Naive thymus-derived CD4-positive, alpha-beta T cell (primary cell): ENCODE data around the gene PDE9A. TPM values are rescaled to one million over a fixed set of nuclear protein-coding genes. Genes with fewer than 3 reads are reported as not detected.

Experiments
- ATAC-seq: fragments of 150-1000 bp; cut with Tn5 transposase; 2 replicates; pipeline ENCODE4 v1.10.0; 2021; ENCODE audit warnings: mild to moderate bottlenecking, moderate library complexity
- CTCF ChIA-PET: fragments of 350-600 bp; sonication (Branson Sonifier 250); formaldehyde crosslinking; loops from one replicate; lab custom pipeline; 2021; ENCODE audit warnings: antibody characterized with exemption; lab: Charles Lee
- POLR2A ChIA-PET: fragments of 350-600 bp; sonication (Branson Sonifier 250); formaldehyde crosslinking; loops from one replicate; lab custom pipeline; 2021; ENCODE audit warnings: antibody characterized with exemption, inconsistent platforms; lab: Charles Lee
- DNase-seq, 9 donors: peaks; one replicate each; pipeline versions ENCODE4 v3.0.0 to v3.0.0-alpha.2; 2020 to 2022; ENCODE audit warnings: mixed read lengths in 1 of 9
- H3K27ac ChIP-seq: one replicate; pipeline ENCODE4 v1.7.0; 2013; ENCODE audit warnings: mild to moderate bottlenecking, low read depth, low read length, moderate library complexity
- H3K27me3 ChIP-seq, 2 donors: one replicate each; pipeline ENCODE4 v1.7.0; 2013; ENCODE audit warnings: low read length in 2 of 2, mild to moderate bottlenecking in 2 of 2, moderate library complexity in 2 of 2; ENCODE audit not compliant: control insufficient read depth in 2 of 2, insufficient read depth in 2 of 2
- H3K36me3 ChIP-seq, 3 experiments: 1 replicate in 2 of 3; 2 replicates in 1 of 3; pipeline ENCODE4 v1.7.0; 2013; ENCODE audit warnings: low read length in 3 of 3, mild to moderate bottlenecking in 3 of 3, moderate library complexity in 1 of 3; ENCODE audit not compliant: insufficient read depth in 3 of 3, control insufficient read depth in 2 of 3
- H3K4me1 ChIP-seq, 2 donors: one replicate each; pipeline ENCODE4 v1.7.0; 2013; ENCODE audit warnings: low read length in 2 of 2, mild to moderate bottlenecking in 2 of 2, moderate library complexity in 1 of 2; ENCODE audit not compliant: control insufficient read depth in 2 of 2, insufficient read depth in 2 of 2
- H3K4me3 ChIP-seq: 2 replicates; pipeline ENCODE4 v1.7.0; 2013; ENCODE audit warnings: mild to moderate bottlenecking, low read length
- H3K9me3 ChIP-seq, 3 experiments: 1 replicate in 2 of 3; 2 replicates in 1 of 3; pipeline ENCODE4 v1.7.0; 2013; ENCODE audit warnings: low read length in 3 of 3; ENCODE audit not compliant: control insufficient read depth in 2 of 3
- H3K27ac Mint-ChIP-seq, 9 donors: one replicate each; pipeline ENCODE4 v1.8.0; 2020 to 2022; ENCODE audit warnings: mixed read lengths in 9 of 9, mild to moderate bottlenecking in 8 of 9, moderate library complexity in 5 of 9, inconsistent platforms in 2 of 9
- H3K27me3 Mint-ChIP-seq, 5 donors: one replicate each; pipeline ENCODE4 v1.8.0; 2021 to 2022; ENCODE audit warnings: mixed read lengths in 5 of 5, mild to moderate bottlenecking in 1 of 5
- H3K36me3 Mint-ChIP-seq, 5 donors: one replicate each; pipeline ENCODE4 v1.8.0; 2020 to 2022; ENCODE audit warnings: mixed read lengths in 5 of 5, mild to moderate bottlenecking in 3 of 5, inconsistent platforms in 1 of 5
- H3K4me1 Mint-ChIP-seq, 7 donors: one replicate each; pipeline ENCODE4 v1.8.0; 2020 to 2022; ENCODE audit warnings: mixed read lengths in 7 of 7, mild to moderate bottlenecking in 3 of 7, inconsistent platforms in 1 of 7
- H3K4me3 Mint-ChIP-seq, 10 donors: one replicate each; pipeline ENCODE4 v1.8.0; 2020 to 2022; ENCODE audit warnings: mild to moderate bottlenecking in 10 of 10, mixed read lengths in 10 of 10, moderate library complexity in 6 of 10, inconsistent platforms in 2 of 10
- H3K9me3 Mint-ChIP-seq, 11 donors: one replicate each; pipeline ENCODE4 v1.8.0; 2020 to 2022; ENCODE audit warnings: mixed read lengths in 11 of 11, mild to moderate bottlenecking in 4 of 11, inconsistent platforms in 1 of 11, moderate library complexity in 1 of 11
- intact Hi-C, 2 donors: fragments of 100-400 bp; cut with micrococcal nuclease; formaldehyde crosslinking; loops; one replicate each; pipeline ENCODE4 v1.15.1; 2023
- polyA plus RNA-seq, 2 donors: library from polyadenylated mRNA; unstranded; fragments of 300-500 nt; fragmentation: Illumina TruSeq; gene quantifications; one replicate each; pipeline ENCODE4 v1.2.3, GENCODE V29; 2021
- total RNA-seq, 6 experiments: library from RNA in 5 of 6; stranded (reverse) in 5 of 6; gene quantifications; 1 replicate in 5 of 6; 2 replicates in 1 of 6; pipeline ENCODE4 v1.2.3 and lab custom pipeline; 2021 to 2026

PDE9A gene
- total and polyA plus RNA-seq, 7 experiments from 2014 or later, result 5.9 to 18.4 (median 14.7) TPM

DNA sequence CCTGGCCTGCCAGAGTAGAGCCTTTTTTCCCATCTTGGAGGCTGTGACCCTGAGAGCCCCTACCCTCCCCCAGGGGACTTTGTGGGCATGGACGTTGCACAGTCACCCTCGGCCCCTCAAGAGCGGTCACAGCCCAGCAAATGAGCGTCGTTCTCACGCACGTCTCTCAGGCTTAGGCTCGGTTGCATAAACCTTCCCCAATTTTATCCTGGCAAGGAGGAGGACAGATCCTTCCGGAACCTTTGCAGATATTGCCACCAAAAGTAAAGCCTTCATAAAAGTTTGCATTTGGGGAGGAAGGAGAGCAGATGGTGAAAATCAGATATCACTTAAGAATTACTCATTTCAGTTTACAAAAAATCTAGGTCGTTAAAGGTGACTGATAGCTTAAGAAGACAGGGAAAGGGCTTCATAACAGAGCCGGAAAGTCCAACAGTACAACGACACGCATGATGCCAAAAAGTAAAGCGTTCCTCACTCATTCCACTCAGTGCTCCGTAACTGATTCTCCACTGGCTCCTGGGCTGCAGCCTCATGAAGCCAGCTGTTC, 29.3 kb downstream of the PDE9A start:
- no peaks in the 10 kb centered on the region for H3K27me3 ChIP-seq
- no peak for DNase-seq
- H3K9me3 ChIP-seq, result no peaks in the 10 kb centered on the region
- H3K27me3 Mint-ChIP-seq, result peaks cover 0 to 5% (median 0%) of the 10 kb centered on the region in 5 donors
- ATAC-seq, result no peak
- ChIA-PET CTCF (interaction anchor here (0.7 kb wide), 1 partner anchor 17 kb away, joined by 3 read pairs; no protein-coding TSS in a partner anchor), POLR2A (interaction anchor here (1.1 to 1.5 kb wide), 3 partner anchors 27 to 63 kb away, joined by 3 to 5 read pairs (median 5); no protein-coding TSS in a partner anchor)
- no peaks in the 10 kb centered on the region for H3K36me3 ChIP-seq
- no peak overlapping the region for H3K27ac ChIP-seq
- peak overlapping the region in 8 of 10 donors; percentile 33 to 94 (median 82) for H3K4me3 Mint-ChIP-seq
- no peaks in the 10 kb centered on the region for H3K9me3 Mint-ChIP-seq
- H3K4me1 Mint-ChIP-seq, result peaks cover 33 to 68% (median 67%) of the 10 kb centered on the region in 7 donors
- intact Hi-C loops, result loop anchor here in 1 of 2 donors (5.0 kb wide), 3 partner anchors 50 to 155 kb away; no protein-coding TSS in a partner anchor
- H3K4me1 ChIP-seq, result peaks cover 14 to 51% of the 10 kb centered on the region in 2 donors
- no peak overlapping the region for H3K4me3 ChIP-seq
- peak overlapping the region; percentile 13 to 92 (median 65) for H3K27ac Mint-ChIP-seq
- H3K36me3 Mint-ChIP-seq, result peaks cover 0 to 14% (median 7%) of the 10 kb centered on the region in 5 donors

DNA sequence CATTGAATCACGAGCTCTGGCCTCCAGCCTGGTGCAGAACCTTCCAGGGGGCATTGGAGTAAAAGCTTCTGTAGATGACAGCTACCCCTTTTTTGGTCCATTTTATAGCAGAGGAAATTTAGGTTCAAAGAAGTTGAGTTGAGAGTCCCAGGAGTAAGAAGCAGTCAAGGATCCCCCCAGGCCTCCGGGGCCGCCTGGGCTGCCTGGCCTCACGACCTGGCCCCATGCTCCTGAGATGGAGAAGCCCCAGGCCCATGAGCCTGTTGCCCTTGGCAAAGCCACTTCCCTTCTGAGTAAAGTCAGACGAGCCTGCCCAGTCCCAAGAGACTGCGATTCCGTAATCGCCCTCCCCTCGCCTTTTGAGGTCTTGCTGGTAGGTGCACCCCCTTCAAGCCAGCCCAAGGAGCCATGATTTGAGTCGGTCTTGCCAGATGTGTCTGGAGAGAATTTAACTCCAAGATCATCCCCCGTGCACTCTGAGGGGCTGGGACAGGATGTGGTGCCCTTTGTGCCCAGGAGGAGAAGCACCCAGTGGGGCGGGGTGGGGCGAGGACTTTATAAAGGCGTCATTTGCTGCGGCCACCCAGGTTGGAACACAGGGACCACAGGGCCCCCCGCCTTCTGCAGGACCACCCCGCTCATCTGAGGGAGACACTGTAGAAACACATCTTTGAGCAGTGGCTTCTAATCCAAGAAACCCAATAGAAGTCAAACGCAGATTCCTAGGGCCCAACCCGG, 30.1 kb downstream of the PDE9A start:
- intact Hi-C loops, result loop anchor here (1.0 to 5.0 kb wide), 8 partner anchors 29 to 156 kb away; no protein-coding TSS in a partner anchor
- POLR2A ChIA-PET, result interaction anchor here (0.6 to 1.1 kb wide), 2 partner anchors 63 to 118 kb away, joined by 3 to 5 read pairs; no protein-coding TSS in a partner anchor
- Mint-ChIP-seq H3K4me1 (peaks cover 33 to 61% (median 59%) of the 10 kb centered on the region in 7 donors), H3K4me3 (peak overlapping the region; percentile 79 to 94 (median 86)), H3K27me3 (peaks cover 0 to under 1% (median 0%) of the 10 kb centered on the region in 5 donors), H3K27ac (peak overlapping the region; percentile 66 to 99 (median 92)), H3K9me3 (no peaks in the 10 kb centered on the region), H3K36me3 (peaks cover 0 to 13% (median 8%) of the 10 kb centered on the region in 5 donors)
- peak in 3 of 9 donors; percentile 14 to 49 (median 15) for DNase-seq
- ATAC-seq, result peak; percentile 14
- H3K4me3 ChIP-seq, result peak overlapping the region; percentile 12
- no peaks in the 10 kb centered on the region for H3K36me3 ChIP-seq
- H3K4me1 ChIP-seq, result peaks cover 14 to 44% of the 10 kb centered on the region in 2 donors
- no peaks in the 10 kb centered on the region for H3K9me3 ChIP-seq
- no peaks in the 10 kb centered on the region for H3K27me3 ChIP-seq
- CTCF ChIA-PET, result no interaction called here
- H3K27ac ChIP-seq, result peak overlapping the region; percentile 53

DNA sequence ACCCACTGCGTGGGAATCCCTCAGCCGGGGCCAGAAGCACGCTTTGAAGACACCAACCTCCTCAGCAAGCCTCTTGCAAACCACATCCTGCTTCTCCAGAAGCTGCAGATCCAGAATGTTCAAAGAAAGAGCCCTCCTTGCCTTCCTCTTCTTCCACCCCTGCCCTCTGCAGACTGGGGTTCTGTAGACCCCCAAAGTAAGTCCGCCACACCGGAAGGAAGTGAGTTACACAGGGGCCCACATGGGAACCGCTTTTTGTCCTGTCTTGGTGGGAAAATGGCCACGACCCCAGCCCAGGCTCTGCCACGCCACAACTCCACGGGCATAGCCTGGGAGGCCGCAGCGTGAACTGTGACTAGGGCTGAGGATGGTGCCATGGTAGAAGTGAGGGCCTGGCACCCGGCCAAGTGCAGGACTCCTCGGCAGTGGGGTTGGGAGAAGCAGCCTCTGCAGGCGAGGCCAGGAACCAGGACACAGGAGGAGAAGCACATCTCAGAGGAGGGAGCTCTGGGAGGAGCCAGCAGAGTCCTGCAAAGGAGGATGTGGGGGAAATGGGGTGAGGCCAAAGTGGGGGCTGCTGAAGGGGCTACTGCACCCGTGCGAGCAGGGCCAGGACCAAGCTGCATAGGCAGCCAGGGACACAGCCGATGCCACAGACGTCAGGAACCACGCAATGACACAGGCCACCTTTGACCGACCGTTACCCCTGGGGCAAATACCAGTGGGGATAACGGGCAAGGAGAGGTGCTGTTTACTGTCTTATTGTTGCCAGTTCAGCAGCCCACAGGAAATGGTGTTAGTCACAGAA, 30.9 kb downstream of the PDE9A start:
- H3K36me3 ChIP-seq, result no peaks in the 10 kb centered on the region
- intact Hi-C loops, result loop anchor here (1.0 to 5.0 kb wide), 8 partner anchors 30 to 157 kb away; no protein-coding TSS in a partner anchor
- Mint-ChIP-seq H3K27ac (peak overlapping the region; percentile 66 to 99 (median 92)), H3K27me3 (no peaks in the 10 kb centered on the region), H3K36me3 (peaks cover 0 to 12% (median 8%) of the 10 kb centered on the region in 5 donors), H3K9me3 (no peaks in the 10 kb centered on the region), H3K4me1 (peaks cover 35 to 59% (median 57%) of the 10 kb centered on the region in 7 donors), H3K4me3 (peak overlapping the region; percentile 79 to 94 (median 86))
- CTCF ChIA-PET, result interaction anchor here (0.7 to 1.0 kb wide), 3 partner anchors 25 to 425 kb away, joined by 3 to 6 read pairs (median 6); no protein-coding TSS in a partner anchor
- peak overlapping the region; percentile 53 for H3K27ac ChIP-seq
- H3K9me3 ChIP-seq, result no peaks in the 10 kb centered on the region
- no peaks in the 10 kb centered on the region for H3K27me3 ChIP-seq
- POLR2A ChIA-PET, result interaction anchor here (0.6 to 1.4 kb wide), 6 partner anchors 10 to 172 kb away, joined by 3 to 10 read pairs (median 3); no protein-coding TSS in a partner anchor
- peaks cover 14 to 44% of the 10 kb centered on the region in 2 donors for H3K4me1 ChIP-seq
- peak; percentile 26 to 72 (median 59) for DNase-seq
- ATAC-seq, result peak; percentile 61
- peak overlapping the region; percentile 12 for H3K4me3 ChIP-seq

DNA sequence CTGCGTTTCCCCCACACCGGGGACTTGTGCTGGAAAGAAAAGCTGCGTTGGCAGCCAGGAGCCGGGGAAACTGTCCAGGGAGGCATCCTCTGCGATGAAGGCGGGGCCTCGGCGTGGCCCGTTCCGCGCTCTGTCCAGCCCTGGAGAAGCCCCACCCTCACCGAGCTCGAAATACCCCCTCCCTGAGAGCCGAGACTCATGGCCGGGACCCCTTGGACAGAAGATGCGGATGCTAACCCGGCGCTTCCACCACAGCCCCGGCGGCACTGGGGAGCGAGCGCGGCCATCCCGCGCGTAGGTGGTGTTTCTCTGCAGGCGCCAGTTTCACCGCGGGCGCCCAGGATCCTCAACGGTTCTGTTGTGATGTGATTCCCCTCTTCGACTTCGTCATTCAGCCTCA, 31.6 kb downstream of the PDE9A start:
- DNase-seq, result peak in 1 of 9 donors; percentile 34

DNA sequence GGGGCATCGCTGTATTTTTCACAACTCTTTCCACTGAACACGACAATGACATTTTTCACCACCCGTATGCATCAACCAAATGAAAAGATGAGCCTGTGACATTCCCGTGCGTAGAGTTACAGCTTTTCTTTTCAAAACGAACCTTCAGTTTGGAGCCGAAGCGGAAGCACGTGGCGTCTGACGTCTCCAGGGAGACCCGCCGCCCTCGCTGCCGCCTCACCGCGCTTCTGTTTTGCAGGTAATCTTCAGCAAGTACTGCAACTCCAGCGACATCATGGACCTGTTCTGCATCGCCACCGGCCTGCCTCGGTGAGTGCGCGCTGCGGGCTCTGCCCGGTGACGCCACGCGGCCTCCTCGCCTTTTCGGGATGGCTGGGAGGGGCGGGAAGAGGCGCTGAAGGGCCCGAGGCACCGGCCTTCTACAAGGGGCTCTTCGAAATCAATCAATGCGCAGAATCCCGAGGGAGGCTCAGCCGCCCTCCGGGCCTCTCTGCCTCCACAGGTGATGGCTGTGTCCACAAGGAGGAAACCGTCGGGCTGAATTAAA, 32.6 kb downstream of the PDE9A start:
- Histone ChIP-seq H3K9me3 (no peaks in the 10 kb centered on the region), H3K36me3 (peaks cover 0 to 15% (median 0%) of the 10 kb centered on the region in 3 experiments), H3K27ac (no peak overlapping the region), H3K27me3 (no peaks in the 10 kb centered on the region), H3K4me1 (peaks cover 14 to 43% of the 10 kb centered on the region in 2 donors), H3K4me3 (no peak overlapping the region)
- DNase-seq, result no peak
- CTCF ChIA-PET, result no interaction called here
- no peaks in the 10 kb centered on the region for H3K27me3 Mint-ChIP-seq
- ATAC-seq, result no peak
- no peaks in the 10 kb centered on the region for H3K9me3 Mint-ChIP-seq
- peaks cover 0 to 12% (median 8%) of the 10 kb centered on the region in 5 donors for H3K36me3 Mint-ChIP-seq
- peak overlapping the region in 4 of 9 donors; percentile 55 to 99 (median 90) for H3K27ac Mint-ChIP-seq
- peaks cover 31 to 50% (median 48%) of the 10 kb centered on the region in 7 donors for H3K4me1 Mint-ChIP-seq
- POLR2A ChIA-PET, result interaction anchor here (0.6 to 1.4 kb wide), 2 partner anchors 96 to 97 kb away, joined by 3 to 4 read pairs; no protein-coding TSS in a partner anchor
- intact Hi-C loops, result loop anchor here (2.0 kb wide), 4 partner anchors 31 to 97 kb away; no protein-coding TSS in a partner anchor
- peak overlapping the region in 8 of 10 donors; percentile 11 to 94 (median 56) for H3K4me3 Mint-ChIP-seq

More for the DNA sequence above, 31.6 kb downstream of the PDE9A start:
- ChIA-PET CTCF (interaction anchor here (0.5 to 1.0 kb wide), 4 partner anchors 24 to 426 kb away, joined by 3 to 6 read pairs (median 4); no protein-coding TSS in a partner anchor), POLR2A (interaction anchor here (0.6 to 1.4 kb wide), 6 partner anchors 10 to 173 kb away, joined by 3 to 10 read pairs (median 4); no protein-coding TSS in a partner anchor)
- Mint-ChIP-seq H3K4me1 (peaks cover 31 to 56% (median 52%) of the 10 kb centered on the region in 7 donors), H3K27ac (peak overlapping the region; percentile 36 to 99 (median 89)), H3K4me3 (peak overlapping the region; percentile 79 to 94 (median 85)), H3K36me3 (peaks cover 0 to 12% (median 8%) of the 10 kb centered on the region in 5 donors), H3K27me3 (no peaks in the 10 kb centered on the region), H3K9me3 (no peaks in the 10 kb centered on the region)
- Histone ChIP-seq H3K36me3 (peaks cover 0 to 6% (median 0%) of the 10 kb centered on the region in 3 experiments), H3K9me3 (no peaks in the 10 kb centered on the region), H3K4me3 (peak overlapping the region; percentile 12), H3K27ac (peak overlapping the region; percentile 53), H3K4me1 (peaks cover 14 to 44% of the 10 kb centered on the region in 2 donors), H3K27me3 (no peaks in the 10 kb centered on the region)
- no peak for ATAC-seq
- intact Hi-C loops, result loop anchor here (2.0 kb wide), 4 partner anchors 30 to 98 kb away; no protein-coding TSS in a partner anchor
